WI38 (cell line): Measurements from ENCODE around the gene NHERF2.

Experiments
- H3K4me3 ChIP-seq: 2 replicates; pipeline ENCODE4 v1.5.1; 2011; ENCODE audit warnings: low read depth, mild to moderate bottlenecking, control low read depth, low read length
- CTCF ChIP-seq: IDR thresholded peaks from 2 replicates; pipeline ENCODE4 v1.5.1; 2012; ENCODE audit warnings: low read depth, mild to moderate bottlenecking, control low read depth, low read length

Gene NHERF2

GRCh38 chr16:2078096-2078495 is 51.4 kb downstream of the NHERF2 start:
- no peak for TF ChIP-seq CTCF
- no peak overlapping the region for H3K4me3 ChIP-seq

GRCh38 chr16:2078691-2079090 is 52.0 kb downstream of the NHERF2 start:
- H3K4me3 ChIP-seq = no peak overlapping the region
- no peak for TF ChIP-seq CTCF

- no peak overlapping the region for H3K4me3 ChIP-seq
- TF ChIP-seq CTCF = no peak
Measured at GRCh38 chr16:2079311-2079800, 52.7 kb downstream of the NHERF2 start.

GRCh38 chr16:2079991-2080390 is 53.3 kb downstream of the NHERF2 start:
- TF ChIP-seq CTCF = no peak
- H3K4me3 ChIP-seq = no peak overlapping the region

GRCh38 chr16:2081201-2082084 is 54.7 kb downstream of the NHERF2 start:
- no peak for TF ChIP-seq CTCF
- no peak overlapping the region for H3K4me3 ChIP-seq

GRCh38 chr16:2082171-2082982 is 55.7 kb downstream of the NHERF2 start:
- no peak overlapping the region for H3K4me3 ChIP-seq
- no peak for TF ChIP-seq CTCF

- TF ChIP-seq CTCF = no peak
- no peak overlapping the region for H3K4me3 ChIP-seq
Measured at GRCh38 chr16:2082983-2083364, 56.3 kb downstream of the NHERF2 start.
